Endothelial cell of umbilical vein (primary cell): Measurements from ENCODE around the gene NIPA2. TPM values are rescaled to one million over a fixed set of nuclear protein-coding genes. Genes with fewer than 3 reads are reported as not detected.

Experiments used
- BruUV-seq: library from RNA; stranded (reverse); fragments of 400-500 nt; replicated peaks from 2 replicates; lab custom pipeline; 2021; lab: Mats Ljungman, UMichigan
- CTCF ChIA-PET: fragments of 300-600, 350-600 bp; sonication (Branson Sonifier 250); formaldehyde crosslinking; loops from one replicate; lab custom pipeline; 2021; ENCODE audit warnings: antibody characterized with exemption, inconsistent platforms; lab: Charles Lee
- POLR2A ChIA-PET: fragments of 300-600, 350-600 bp; sonication (Branson Sonifier 250); formaldehyde crosslinking; loops from one replicate; lab custom pipeline; 2021; ENCODE audit warnings: antibody characterized with exemption, inconsistent platforms; lab: Charles Lee
- DNase-seq: peaks from one replicate; pipeline ENCODE4 v3.0.0-alpha.2; 2011; ENCODE audit warnings: low read depth, low spot score
- FAIRE-seq: peaks from 2 replicates; lab custom pipeline; 2011; peaks lifted over from hg19 to GRCh38; lab: Jason Lieb, UNC
- H2AFZ ChIP-seq: 2 replicates; pipeline ENCODE4 v1.6.0; 2012; ENCODE audit warnings: low read depth, low read length, control low read depth, inconsistent platforms
- H3K27ac ChIP-seq: 2 replicates; pipeline ENCODE4 v1.5.1; 2011; ENCODE audit warnings: low read depth, mild to moderate bottlenecking, control low read depth, low read length, moderate library complexity; ENCODE audit not compliant: insufficient read depth
- H3K27me3 ChIP-seq, 2 experiments: 2 replicates each; pipeline versions ENCODE4 v1.6.0 to v1.6.1; 2011; ENCODE audit warnings: low read length in 2 of 2, mixed read lengths in 1 of 2; ENCODE audit not compliant: control insufficient read depth in 2 of 2, insufficient read depth in 2 of 2
- H3K36me3 ChIP-seq, 2 experiments: 2 replicates in 1 of 2; 3 replicates in 1 of 2; pipeline ENCODE4 v1.5.1; 2011; ENCODE audit warnings: low read length in 2 of 2, mild to moderate bottlenecking in 1 of 2, moderate library complexity in 1 of 2; ENCODE audit not compliant: control insufficient read depth in 2 of 2, insufficient read depth in 2 of 2; ENCODE audit errors: extremely low read depth in 1 of 2
- H3K4me1 ChIP-seq: 3 replicates; pipeline ENCODE4 v1.5.1; 2011; ENCODE audit warnings: mild to moderate bottlenecking, low read length; ENCODE audit not compliant: control insufficient read depth, insufficient read depth; ENCODE audit errors: extremely low read depth
- H3K4me2 ChIP-seq: 2 replicates; pipeline ENCODE4 v1.6.1; 2011; ENCODE audit warnings: low read length, control low read depth, mixed read lengths; ENCODE audit not compliant: insufficient read depth
- H3K4me3 ChIP-seq, 3 experiments: fragments of 200-600 bp in 1 of 3; sonication (generic), shearing (Covaris generic) in 1 of 3; replicated peaks in 1 of 3; 2 replicates each; pipeline ENCODE4 v1.5.1; 2011 to 2016; ENCODE audit warnings: control low read depth in 3 of 3, low read length in 3 of 3, mild to moderate bottlenecking in 2 of 3, inconsistent platforms in 1 of 3, low read depth in 1 of 3, moderate library complexity in 1 of 3; ENCODE audit not compliant: insufficient read depth in 1 of 3
- H3K79me2 ChIP-seq: 2 replicates; pipeline ENCODE4 v1.6.0; 2012; ENCODE audit warnings: low read length, inconsistent platforms; ENCODE audit not compliant: control insufficient read depth, insufficient read depth
- H3K9ac ChIP-seq: replicated peaks from 2 replicates; pipeline ENCODE3; 2011; ENCODE audit warnings: low read length, control low read depth; ENCODE audit not compliant: insufficient read depth; ENCODE audit errors: extremely low read depth
- H3K9me1 ChIP-seq: replicated peaks from 3 replicates; pipeline ENCODE4 v1.6.0; 2011; ENCODE audit warnings: mild to moderate bottlenecking, low read length; ENCODE audit not compliant: control insufficient read depth, insufficient read depth; ENCODE audit errors: extremely low read depth
- H3K9me3 ChIP-seq: replicated peaks from 2 replicates; pipeline ENCODE4 v1.5.1; 2012; ENCODE audit warnings: low read length, inconsistent platforms; ENCODE audit not compliant: control insufficient read depth, insufficient read depth
- H4K20me1 ChIP-seq: replicated peaks from 2 replicates; pipeline ENCODE3; 2011; ENCODE audit warnings: mild to moderate bottlenecking, low read length; ENCODE audit not compliant: control insufficient read depth, insufficient read depth; ENCODE audit errors: extremely low read depth
- EZH2 ChIP-seq: IDR thresholded peaks from 2 replicates; pipeline ENCODE4 v1.6.1; 2012; ENCODE audit warnings: borderline replicate concordance, low read depth, mild to moderate bottlenecking, moderate library complexity, low read length, inconsistent platforms; ENCODE audit not compliant: severe bottlenecking
- FOS ChIP-seq: IDR thresholded peaks from 2 replicates; pipeline ENCODE4 v1.6.1; 2011; ENCODE audit warnings: mild to moderate bottlenecking, low read length, moderate library complexity, borderline replicate concordance; ENCODE audit not compliant: insufficient read depth
- GATA2 ChIP-seq: IDR thresholded peaks from 2 replicates; pipeline ENCODE4 v1.7.0; 2011; ENCODE audit warnings: low read depth, mild to moderate bottlenecking, moderate library complexity, mixed read lengths, low read length; ENCODE audit not compliant: insufficient read length, insufficient read depth
- JUN ChIP-seq: IDR thresholded peaks from 2 replicates; pipeline ENCODE4 v1.6.1; 2011; ENCODE audit warnings: borderline replicate concordance, low read depth; ENCODE audit not compliant: insufficient read length, insufficient read depth
- MAX ChIP-seq: IDR thresholded peaks from 2 replicates; pipeline ENCODE4 v1.6.1; 2011; ENCODE audit not compliant: insufficient read depth, insufficient read length
- MYC ChIP-seq: IDR thresholded peaks from one replicate; pipeline ENCODE4 v1.6.1; 2011; ENCODE audit warnings: mild to moderate bottlenecking, low read depth, low read length
- POLR2A ChIP-seq: IDR thresholded peaks from 2 replicates; pipeline ENCODE4 v1.6.1; 2012; ENCODE audit warnings: low read depth, mild to moderate bottlenecking, control low read depth, low read length
- POLR2AphosphoS5 ChIP-seq: IDR thresholded peaks from 2 replicates; pipeline ENCODE4 v1.6.1; 2012; ENCODE audit warnings: low read depth, mild to moderate bottlenecking, control low read depth, low read length, moderate library complexity; ENCODE audit not compliant: insufficient read depth
- dilution Hi-C: fragments of 300-500 bp; cut with MboI; formaldehyde crosslinking; loops from one replicate; pipeline ENCODE4 v1.15.0; 2019; ENCODE audit warnings: low sequenced_read_pairs; ENCODE audit not compliant: extremely low pct_ligation_motif_present
- intact Hi-C: fragments of 100-400 bp; cut with micrococcal nuclease; formaldehyde crosslinking; loops from one replicate; pipeline ENCODE4 v1.10.0; 2022
- polyA plus RNA-seq, 4 experiments: library from polyadenylated mRNA; depleted of rRNA in 3 of 4; stranded (reverse) in 3 of 4; unstranded in 1 of 4; fragments of >200 nt; gene quantifications; 2 replicates each; pipeline versions ENCODE4 v1.2.1 to v1.2.3, GENCODE V29; 2011 to 2012; ENCODE audit warnings: missing spikeins in 1 of 4
- total RNA-seq: library from RNA; stranded (reverse); gene quantifications from 2 replicates; pipeline ENCODE4 v1.2.3, GENCODE V29; 2021
- TF ChIP-seq, protein P1 (sequence below), 2 donors: IDR thresholded peaks; 1 replicate in 1 of 2; 2 replicates in 1 of 2; pipeline ENCODE4 v1.5.1; 2011; ENCODE audit warnings: low read length in 2 of 2, mild to moderate bottlenecking in 2 of 2, moderate library complexity in 2 of 2, control low read depth in 1 of 2, inconsistent platforms in 1 of 2, low read depth in 1 of 2; ENCODE audit not compliant: insufficient read depth in 1 of 2; ENCODE audit errors: extremely low read depth in 1 of 2

NIPA2 gene
- total and polyA plus RNA-seq, 2 donors (not counting 3 experiments of a cell fraction or from before 2014, with no cell fraction given): 55.2 to 75.7 TPM

DNA sequence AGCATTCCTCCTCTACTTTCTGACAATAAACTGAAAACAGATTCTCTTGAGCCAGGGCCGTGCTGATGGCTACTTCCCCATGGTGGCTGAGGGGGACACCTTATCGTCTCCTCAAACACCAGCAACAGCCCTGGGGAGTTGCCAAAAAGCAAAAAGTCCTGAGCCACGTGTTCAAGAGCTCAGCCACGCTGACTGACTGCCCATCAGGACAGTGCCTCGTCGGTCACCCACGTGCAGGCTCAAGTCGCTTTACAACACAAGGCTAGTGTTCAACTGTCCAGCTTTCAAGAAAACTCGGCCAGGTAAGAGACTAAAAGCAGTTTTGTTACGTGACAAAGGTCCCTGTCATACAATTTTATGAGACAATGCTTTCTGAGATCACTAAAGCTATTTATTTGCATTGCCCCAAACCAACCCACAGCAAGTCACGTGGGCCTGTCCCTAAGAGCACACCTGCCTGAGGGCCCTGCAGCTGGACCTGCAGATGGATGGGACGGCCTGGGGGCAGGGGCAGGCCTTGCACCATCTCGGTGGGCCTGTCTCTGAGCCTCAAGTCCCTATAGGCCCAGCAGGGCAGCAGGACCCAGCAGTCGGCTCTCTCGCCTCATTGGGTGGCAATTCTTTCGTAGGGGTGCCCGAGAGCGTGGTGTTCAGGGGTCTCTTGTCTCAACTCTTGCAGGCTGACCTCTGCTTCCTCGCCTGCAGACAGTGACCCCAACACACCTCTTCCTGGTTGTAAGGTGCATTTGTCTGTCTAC, 42.7 kb downstream of the NIPA2 start:
- Histone ChIP-seq H3K27ac (no peak overlapping the region), H3K4me2 (no peak overlapping the region), H2AFZ (no peak overlapping the region), H3K4me3 (no peak overlapping the region), H3K9me3 (no peaks in the 10 kb centered on the region), H3K9ac (no peak overlapping the region), H3K4me1 (no peaks in the 10 kb centered on the region), H3K36me3 (peaks cover 6 to 32% of the 10 kb centered on the region in 2 experiments), H3K79me2 (no peaks in the 10 kb centered on the region), H4K20me1 (no peaks in the 10 kb centered on the region), H3K9me1 (no peaks in the 10 kb centered on the region), H3K27me3 (no peaks in the 10 kb centered on the region)
- DNase-seq: no peak
- ChIA-PET CTCF (no interaction called here), POLR2A (no interaction called here)
- TF ChIP-seq FOS: no peak
- no peak for TF ChIP-seq MYC
- TF ChIP-seq MAX: no peak
- TF ChIP-seq JUN: no peak
- no peak for TF ChIP-seq GATA2
- TF ChIP-seq POLR2AphosphoS5: no peak
- TF ChIP-seq POLR2A: no peak
- TF ChIP-seq EZH2: no peak
- TF ChIP-seq, protein P1, sequence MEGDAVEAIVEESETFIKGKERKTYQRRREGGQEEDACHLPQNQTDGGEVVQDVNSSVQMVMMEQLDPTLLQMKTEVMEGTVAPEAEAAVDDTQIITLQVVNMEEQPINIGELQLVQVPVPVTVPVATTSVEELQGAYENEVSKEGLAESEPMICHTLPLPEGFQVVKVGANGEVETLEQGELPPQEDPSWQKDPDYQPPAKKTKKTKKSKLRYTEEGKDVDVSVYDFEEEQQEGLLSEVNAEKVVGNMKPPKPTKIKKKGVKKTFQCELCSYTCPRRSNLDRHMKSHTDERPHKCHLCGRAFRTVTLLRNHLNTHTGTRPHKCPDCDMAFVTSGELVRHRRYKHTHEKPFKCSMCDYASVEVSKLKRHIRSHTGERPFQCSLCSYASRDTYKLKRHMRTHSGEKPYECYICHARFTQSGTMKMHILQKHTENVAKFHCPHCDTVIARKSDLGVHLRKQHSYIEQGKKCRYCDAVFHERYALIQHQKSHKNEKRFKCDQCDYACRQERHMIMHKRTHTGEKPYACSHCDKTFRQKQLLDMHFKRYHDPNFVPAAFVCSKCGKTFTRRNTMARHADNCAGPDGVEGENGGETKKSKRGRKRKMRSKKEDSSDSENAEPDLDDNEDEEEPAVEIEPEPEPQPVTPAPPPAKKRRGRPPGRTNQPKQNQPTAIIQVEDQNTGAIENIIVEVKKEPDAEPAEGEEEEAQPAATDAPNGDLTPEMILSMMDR (IDR thresholded peaks at IDR 0.05; ENCODE audit: extremely low read depth in 1 of 2, insufficient read depth in 1 of 2, low read depth in 1 of 2, low read length in 2 of 2): no peak
- no peak for FAIRE-seq
- intact Hi-C loops: no loop called here
- dilution Hi-C loops: no loop called here
- no TSS peak for BruUV-seq
